Activated CD4-positive, alpha-beta memory T cell treated with anti-CD3 and anti-CD28 coated beads, Interleukin-2, amount 10 ng/mL, durations not matched to agents 7 days and 5 days (primary cell): ENCODE measurements around the gene PKN1. TPM values are rescaled to one million over a fixed set of nuclear protein-coding genes. Genes with fewer than 3 reads are reported as not detected.
"Not testable (repeated sequence)": the region's sequence is repeated elsewhere in the genome, so short reads cannot be mapped to it uniquely, and the experiment has no call there.

ENCODE experiments used
- CTCF ChIA-PET: fragments of 350-600 bp; sonication (Branson Sonifier 250); formaldehyde crosslinking; loops from one replicate; lab custom pipeline; 2021; ENCODE audit warnings: antibody characterized with exemption, inconsistent platforms; lab: Charles Lee
- POLR2A ChIA-PET: fragments of 350-600 bp; sonication (Branson Sonifier 250); formaldehyde crosslinking; loops from one replicate; lab custom pipeline; 2021; ENCODE audit warnings: antibody characterized with exemption; lab: Charles Lee
- DNase-seq: peaks from one replicate; pipeline ENCODE4 v3.0.0-alpha.2; 2020
- H3K27ac Mint-ChIP-seq: one replicate; pipeline ENCODE4 v1.8.0; 2021; ENCODE audit warnings: mild to moderate bottlenecking, mixed read lengths
- H3K27me3 Mint-ChIP-seq: one replicate; pipeline ENCODE4 v1.8.0; 2021; ENCODE audit warnings: mixed read lengths
- H3K36me3 Mint-ChIP-seq: one replicate; pipeline ENCODE4 v1.8.0; 2021; ENCODE audit warnings: low read depth, mixed read lengths
- H3K4me1 Mint-ChIP-seq: one replicate; pipeline ENCODE4 v1.8.0; 2021; ENCODE audit warnings: mixed read lengths
- H3K4me3 Mint-ChIP-seq: one replicate; pipeline ENCODE4 v1.8.0; 2021; ENCODE audit warnings: mild to moderate bottlenecking, mixed read lengths
- H3K9me3 Mint-ChIP-seq: one replicate; pipeline ENCODE4 v1.8.0; 2021; ENCODE audit warnings: mixed read lengths
- total RNA-seq, 2 experiments: library from RNA; stranded (reverse); gene quantifications; one replicate each; pipeline ENCODE4 v1.2.3, GENCODE V29; 2021

Gene PKN1
- total RNA-seq, 2 experiments from 2014 or later: 219 to 232 TPM

DNA sequence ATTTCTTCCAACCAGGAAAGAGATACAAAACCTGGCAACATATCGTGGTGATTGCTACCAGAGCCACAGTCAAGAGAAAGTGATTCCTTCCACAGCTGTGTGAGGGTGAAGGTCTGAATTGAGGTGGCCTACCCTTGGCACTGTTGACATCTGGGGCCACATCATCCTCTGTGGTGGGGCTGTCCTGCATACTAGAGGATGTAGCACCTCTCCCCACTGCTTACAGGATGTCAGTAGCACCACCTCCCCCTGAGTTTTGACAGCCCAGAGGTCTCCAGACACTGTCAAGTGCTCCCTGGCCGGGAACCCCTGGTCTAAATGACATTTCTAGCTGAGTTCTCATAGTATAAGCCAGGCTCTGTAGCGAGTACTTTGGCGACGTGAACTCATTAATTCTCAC is 26.6 kb downstream of the PKN1 start:
- peak overlapping the region; percentile 57 for H3K27ac Mint-ChIP-seq
- no peaks in the 10 kb centered on the region for H3K9me3 Mint-ChIP-seq
- H3K27me3 Mint-ChIP-seq: no peaks in the 10 kb centered on the region
- H3K36me3 Mint-ChIP-seq: peaks cover 77% of the 10 kb centered on the region
- POLR2A ChIA-PET: no interaction called here
- no peak overlapping the region for H3K4me3 Mint-ChIP-seq
- DNase-seq: peak; percentile 47
- H3K4me1 Mint-ChIP-seq: peaks cover 15% of the 10 kb centered on the region
- CTCF ChIA-PET: interaction anchor here (0.9 kb wide), 1 partner anchor 14 kb away, joined by 3 read pairs; no protein-coding TSS in a partner anchor

DNA sequence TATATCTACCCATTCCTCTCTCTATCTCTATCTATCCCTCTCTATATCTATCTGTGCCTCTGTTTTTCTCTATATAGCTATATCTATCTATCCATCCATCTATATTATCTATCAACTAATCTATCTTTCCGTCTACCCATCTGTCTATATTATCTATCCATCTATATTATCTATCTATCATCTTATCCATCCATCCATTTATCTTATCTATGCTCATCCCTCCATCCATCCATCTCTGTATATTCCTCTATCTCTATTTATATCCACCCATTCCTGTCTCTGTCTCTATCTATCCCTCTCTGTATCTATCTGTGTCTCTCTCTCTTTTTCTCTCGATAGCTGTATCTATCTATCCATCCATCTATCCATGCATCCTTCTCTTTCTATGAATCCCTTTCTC is 27.8 kb downstream of the PKN1 start:
- H3K4me3 Mint-ChIP-seq: no peak overlapping the region
- H3K4me1 Mint-ChIP-seq: peaks cover 15% of the 10 kb centered on the region
- no peaks in the 10 kb centered on the region for H3K27me3 Mint-ChIP-seq
- ChIA-PET POLR2A (no interaction called here), CTCF (interaction anchor here (0.7 to 1.6 kb wide), 2 partner anchors 18 to 580 kb away, joined by 3 to 9 read pairs; no protein-coding TSS in a partner anchor)
- DNase-seq: no peak
- no peaks in the 10 kb centered on the region for H3K9me3 Mint-ChIP-seq
- H3K36me3 Mint-ChIP-seq: peaks cover 74% of the 10 kb centered on the region
- H3K27ac Mint-ChIP-seq: no peak overlapping the region

DNA sequence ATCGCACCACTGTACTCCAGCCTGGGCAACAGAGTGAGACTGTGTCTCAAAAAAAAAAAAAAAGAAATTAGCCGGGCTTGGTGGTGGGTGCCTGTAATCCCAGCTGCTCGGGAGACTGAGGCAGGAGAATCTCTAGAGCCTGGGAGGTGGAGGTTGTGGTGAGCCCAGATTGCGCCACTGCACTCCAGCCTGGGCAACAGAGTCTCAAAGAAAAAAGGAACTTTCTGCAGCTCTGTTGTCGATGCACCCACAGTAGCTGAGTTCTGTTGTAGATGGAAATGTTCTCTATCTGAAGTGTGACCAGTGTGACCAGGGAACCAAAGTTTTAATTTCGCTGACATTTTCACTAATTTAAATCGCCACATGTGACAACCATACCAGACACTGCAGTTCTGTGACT is 29.3 kb downstream of the PKN1 start:
- POLR2A ChIA-PET: interaction anchor here (0.6 kb wide), 1 partner anchor 478 kb away, joined by 3 read pairs; no protein-coding TSS in a partner anchor
- CTCF ChIA-PET, H3K27me3 Mint-ChIP-seq, H3K9me3 Mint-ChIP-seq, H3K4me3 Mint-ChIP-seq, H3K27ac Mint-ChIP-seq, DNase-seq: not testable (repeated sequence)
- peaks cover 72% of the 10 kb centered on the region for H3K36me3 Mint-ChIP-seq
- H3K4me1 Mint-ChIP-seq: peaks cover 15% of the 10 kb centered on the region

DNA sequence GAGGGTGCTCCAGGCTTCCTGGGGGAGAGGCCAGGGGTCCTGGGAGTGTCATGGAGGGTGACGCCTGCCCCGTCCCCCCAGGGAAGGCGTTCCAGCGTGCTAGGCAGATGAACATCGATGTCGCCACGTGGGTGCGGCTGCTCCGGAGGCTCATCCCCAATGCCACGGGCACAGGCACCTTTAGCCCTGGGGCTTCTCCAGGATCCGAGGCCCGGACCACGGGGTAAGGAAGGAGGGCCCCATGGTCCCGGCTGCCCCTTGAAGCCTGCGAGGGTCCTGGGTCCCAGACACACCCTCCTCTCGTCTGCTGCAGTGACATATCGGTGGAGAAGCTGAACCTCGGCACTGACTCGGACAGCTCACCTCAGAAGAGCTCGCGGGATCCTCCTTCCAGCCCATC is 30.6 kb downstream of the PKN1 start:
- Mint-ChIP-seq H3K27ac (no peak overlapping the region), H3K4me1 (peaks cover 10% of the 10 kb centered on the region), H3K27me3 (no peaks in the 10 kb centered on the region), H3K9me3 (no peaks in the 10 kb centered on the region), H3K36me3 (peaks cover 64% of the 10 kb centered on the region), H3K4me3 (no peak overlapping the region)
- DNase-seq: no peak
- CTCF ChIA-PET: no interaction called here
- POLR2A ChIA-PET: no interaction called here

DNA sequence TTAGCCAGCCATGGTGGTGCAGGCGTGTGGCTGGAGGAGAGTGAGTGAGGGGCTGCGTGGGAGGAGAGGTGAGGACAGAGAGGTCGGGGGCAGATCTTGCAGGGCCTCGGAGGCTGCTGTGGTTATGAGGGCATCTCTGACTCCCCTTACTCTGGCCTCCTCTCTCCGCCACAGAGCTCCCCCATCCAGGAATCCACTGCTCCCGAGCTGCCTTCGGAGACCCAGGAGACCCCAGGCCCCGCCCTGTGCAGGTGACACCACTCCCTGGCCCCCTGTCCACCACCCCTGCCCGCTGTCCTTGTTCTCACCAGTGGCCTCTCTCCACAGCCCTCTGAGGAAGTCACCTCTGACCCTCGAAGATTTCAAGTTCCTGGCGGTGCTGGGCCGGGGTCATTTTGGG is 34.3 kb downstream of the PKN1 start:
- H3K36me3 Mint-ChIP-seq: peaks cover 46% of the 10 kb centered on the region
- no peaks in the 10 kb centered on the region for H3K4me1 Mint-ChIP-seq
- ChIA-PET CTCF (interaction anchor here (1.0 to 2.8 kb wide), 4 partner anchors 13 to 330 kb away, joined by 3 to 11 read pairs (median 4); partner anchors contain the start of gene ASF1B), POLR2A (interaction anchor here (1.0 to 2.0 kb wide), 4 partner anchors 11 to 35 kb away, joined by 3 to 7 read pairs (median 4); no protein-coding TSS in a partner anchor)
- H3K9me3 Mint-ChIP-seq: no peaks in the 10 kb centered on the region
- H3K4me3 Mint-ChIP-seq: no peak overlapping the region
- no peaks in the 10 kb centered on the region for H3K27me3 Mint-ChIP-seq
- no peak for DNase-seq
- H3K27ac Mint-ChIP-seq: no peak overlapping the region

DNA sequence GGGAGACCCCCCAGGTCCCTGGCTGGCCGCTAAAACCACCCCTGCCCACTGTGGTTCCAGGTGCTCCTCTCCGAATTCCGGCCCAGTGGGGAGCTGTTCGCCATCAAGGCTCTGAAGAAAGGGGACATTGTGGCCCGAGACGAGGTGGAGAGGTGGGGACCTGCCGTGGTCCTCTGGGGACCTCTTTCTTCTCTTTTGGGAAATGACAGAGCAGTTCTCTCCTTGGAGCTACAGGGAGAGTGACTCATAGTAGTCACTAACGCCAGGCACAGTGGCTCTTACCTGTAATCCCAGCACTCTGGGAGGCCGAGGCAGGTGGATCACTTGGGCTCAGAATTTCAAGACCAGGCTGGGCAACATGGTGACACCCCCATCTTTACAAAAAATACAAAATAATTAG is 34.7 kb downstream of the PKN1 start:
- no peak overlapping the region for H3K4me3 Mint-ChIP-seq
- DNase-seq: no peak
- H3K27ac Mint-ChIP-seq: no peak overlapping the region
- ChIA-PET CTCF (interaction anchor here (1.0 to 2.8 kb wide), 4 partner anchors 12 to 331 kb away, joined by 3 to 11 read pairs (median 4); partner anchors contain the start of gene ASF1B), POLR2A (interaction anchor here (1.3 to 2.0 kb wide), 3 partner anchors 34 to 53 kb away, joined by 3 to 7 read pairs (median 5); no protein-coding TSS in a partner anchor)
- peaks cover under 1% of the 10 kb centered on the region for H3K4me1 Mint-ChIP-seq
- H3K36me3 Mint-ChIP-seq: peaks cover 42% of the 10 kb centered on the region
- H3K27me3 Mint-ChIP-seq: peaks cover 3% of the 10 kb centered on the region
- no peaks in the 10 kb centered on the region for H3K9me3 Mint-ChIP-seq

DNA sequence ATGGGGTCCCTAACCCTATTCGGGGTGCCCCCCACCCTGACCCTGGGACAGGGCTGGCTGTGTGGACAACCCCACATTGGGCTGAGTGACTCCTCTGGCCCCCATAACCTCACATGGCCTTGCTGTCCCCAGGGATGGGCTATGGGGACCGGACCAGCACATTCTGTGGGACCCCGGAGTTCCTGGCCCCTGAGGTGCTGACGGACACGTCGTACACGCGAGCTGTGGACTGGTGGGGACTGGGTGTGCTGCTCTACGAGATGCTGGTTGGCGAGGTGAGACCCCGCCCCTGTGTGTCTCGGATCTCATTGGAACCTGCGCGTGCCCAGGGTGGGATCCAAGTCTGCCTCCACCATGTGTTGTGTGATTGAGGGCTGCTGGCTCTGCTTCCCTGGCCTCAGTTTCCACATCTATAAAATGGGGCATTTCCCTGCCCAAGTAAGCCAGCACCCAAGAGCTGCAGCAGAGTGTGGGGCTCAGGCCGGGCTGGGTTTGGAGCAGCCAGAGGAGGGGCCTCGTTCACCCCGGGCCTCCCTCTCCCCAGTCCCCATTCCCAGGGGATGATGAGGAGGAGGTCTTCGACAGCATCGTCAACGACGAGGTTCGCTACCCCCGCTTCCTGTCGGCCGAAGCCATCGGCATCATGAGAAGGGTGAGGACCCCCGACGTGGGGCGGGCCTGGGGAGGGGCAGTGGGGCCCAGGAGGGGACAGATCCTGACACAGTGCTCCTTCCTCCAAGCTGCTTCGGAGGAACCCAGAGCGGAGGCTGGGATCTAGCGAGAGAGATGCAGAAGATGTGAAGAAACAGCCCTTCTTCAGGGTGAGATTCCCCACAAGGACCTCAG is 37.1 kb downstream of the PKN1 start:
- peaks cover 23% of the 10 kb centered on the region for H3K36me3 Mint-ChIP-seq
- H3K27me3 Mint-ChIP-seq: peaks cover 15% of the 10 kb centered on the region
- no peaks in the 10 kb centered on the region for H3K9me3 Mint-ChIP-seq
- no peak for DNase-seq
- H3K4me3 Mint-ChIP-seq: no peak overlapping the region
- POLR2A ChIA-PET: no interaction called here
- no peak overlapping the region for H3K27ac Mint-ChIP-seq
- H3K4me1 Mint-ChIP-seq: peaks cover 15% of the 10 kb centered on the region
- CTCF ChIA-PET: interaction anchor here (1.1 kb wide), 1 partner anchor 17 kb away, joined by 3 read pairs; no protein-coding TSS in a partner anchor

DNA sequence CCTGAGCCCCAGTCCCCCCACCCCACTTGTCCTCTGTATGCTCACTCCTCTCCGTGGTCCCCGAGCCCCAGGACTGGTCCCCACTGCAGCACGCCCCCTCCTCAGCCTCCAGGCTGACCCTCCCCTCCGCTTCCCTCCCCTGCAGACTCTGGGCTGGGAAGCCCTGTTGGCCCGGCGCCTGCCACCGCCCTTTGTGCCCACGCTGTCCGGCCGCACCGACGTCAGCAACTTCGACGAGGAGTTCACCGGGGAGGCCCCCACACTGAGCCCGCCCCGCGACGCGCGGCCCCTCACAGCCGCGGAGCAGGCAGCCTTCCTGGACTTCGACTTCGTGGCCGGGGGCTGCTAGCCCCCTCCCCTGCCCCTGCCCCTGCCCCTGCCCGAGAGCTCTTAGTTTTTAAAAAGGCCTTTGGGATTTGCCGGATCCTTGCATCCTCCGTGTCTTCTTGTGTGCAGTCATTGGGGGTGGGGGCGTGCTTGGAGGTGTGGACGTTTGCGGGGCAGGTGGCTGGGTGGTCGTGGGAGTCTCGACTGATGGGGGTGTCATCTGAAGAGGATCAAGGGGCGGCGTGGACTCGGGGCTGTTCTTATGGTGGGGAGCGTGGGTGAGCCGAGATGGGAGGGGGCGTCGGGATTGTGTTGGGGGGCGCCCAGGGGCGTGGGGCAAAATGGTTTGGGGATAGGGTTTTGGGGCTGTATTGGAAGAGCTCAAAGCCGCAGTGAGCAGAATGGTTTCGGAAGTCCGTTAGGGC is 38.5 kb downstream of the PKN1 start:
- ChIA-PET POLR2A (interaction anchor here (1.0 kb wide), 1 partner anchor 340 kb away, joined by 3 read pairs; no protein-coding TSS in a partner anchor), CTCF (interaction anchor here (0.6 to 1.8 kb wide), 8 partner anchors 13 to 335 kb away, joined by 3 to 8 read pairs (median 4); partner anchors contain the start of gene ASF1B)
- Mint-ChIP-seq H3K27ac (no peak overlapping the region), H3K4me3 (no peak overlapping the region), H3K27me3 (peaks cover 15% of the 10 kb centered on the region), H3K36me3 (peaks cover 19% of the 10 kb centered on the region), H3K4me1 (peaks cover 28% of the 10 kb centered on the region), H3K9me3 (no peaks in the 10 kb centered on the region)
- DNase-seq: no peak

DNA sequence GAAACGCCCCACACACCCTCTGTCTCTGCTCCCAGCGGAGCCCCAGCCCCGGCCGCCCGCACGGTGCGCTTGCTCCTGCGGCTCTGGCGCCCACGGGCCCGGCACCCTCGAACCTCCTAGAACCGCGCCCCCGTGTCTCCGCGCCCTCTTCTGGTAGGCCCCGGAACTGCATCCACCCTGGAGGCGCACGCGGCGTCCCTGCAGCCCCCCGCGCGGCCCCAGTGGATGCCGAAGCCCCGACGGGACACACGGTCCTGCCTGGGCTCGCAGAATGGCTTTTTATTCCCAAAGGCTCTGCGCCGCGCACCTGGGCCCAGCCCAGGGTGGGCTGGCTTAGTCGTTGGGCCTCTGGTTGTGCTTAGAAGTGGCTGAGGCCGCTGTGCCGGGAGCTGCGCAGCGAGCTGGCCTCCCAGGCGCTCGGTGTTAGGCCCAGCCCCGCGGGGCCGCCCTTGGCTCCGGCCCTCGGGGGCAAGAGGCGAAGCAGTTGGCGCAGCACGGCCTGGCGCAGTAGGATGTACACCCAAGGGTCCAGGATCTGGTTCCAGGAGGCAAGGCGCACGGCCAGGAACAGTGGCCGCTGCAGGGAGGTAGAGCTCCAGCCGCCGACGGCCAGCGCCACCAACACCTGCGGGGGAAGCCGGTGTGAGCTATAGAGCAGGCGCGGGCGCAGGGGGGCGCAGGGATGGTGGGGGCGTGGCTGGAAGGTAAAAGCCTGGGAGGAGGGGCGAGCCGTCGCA is 39.3 kb downstream of the PKN1 start:
- Mint-ChIP-seq H3K27ac (no peak overlapping the region), H3K27me3 (peaks cover 15% of the 10 kb centered on the region), H3K9me3 (no peaks in the 10 kb centered on the region), H3K36me3 (peaks cover 19% of the 10 kb centered on the region), H3K4me1 (peaks cover 31% of the 10 kb centered on the region), H3K4me3 (no peak overlapping the region)
- peak; percentile 81 for DNase-seq
- CTCF ChIA-PET: interaction anchor here (0.8 to 1.8 kb wide), 11 partner anchors 8 to 336 kb away, joined by 3 to 8 read pairs (median 3); partner anchors contain the start of genes ASF1B and GIPC1
- POLR2A ChIA-PET: interaction anchor here (1.0 kb wide), 1 partner anchor 341 kb away, joined by 3 read pairs; no protein-coding TSS in a partner anchor

DNA sequence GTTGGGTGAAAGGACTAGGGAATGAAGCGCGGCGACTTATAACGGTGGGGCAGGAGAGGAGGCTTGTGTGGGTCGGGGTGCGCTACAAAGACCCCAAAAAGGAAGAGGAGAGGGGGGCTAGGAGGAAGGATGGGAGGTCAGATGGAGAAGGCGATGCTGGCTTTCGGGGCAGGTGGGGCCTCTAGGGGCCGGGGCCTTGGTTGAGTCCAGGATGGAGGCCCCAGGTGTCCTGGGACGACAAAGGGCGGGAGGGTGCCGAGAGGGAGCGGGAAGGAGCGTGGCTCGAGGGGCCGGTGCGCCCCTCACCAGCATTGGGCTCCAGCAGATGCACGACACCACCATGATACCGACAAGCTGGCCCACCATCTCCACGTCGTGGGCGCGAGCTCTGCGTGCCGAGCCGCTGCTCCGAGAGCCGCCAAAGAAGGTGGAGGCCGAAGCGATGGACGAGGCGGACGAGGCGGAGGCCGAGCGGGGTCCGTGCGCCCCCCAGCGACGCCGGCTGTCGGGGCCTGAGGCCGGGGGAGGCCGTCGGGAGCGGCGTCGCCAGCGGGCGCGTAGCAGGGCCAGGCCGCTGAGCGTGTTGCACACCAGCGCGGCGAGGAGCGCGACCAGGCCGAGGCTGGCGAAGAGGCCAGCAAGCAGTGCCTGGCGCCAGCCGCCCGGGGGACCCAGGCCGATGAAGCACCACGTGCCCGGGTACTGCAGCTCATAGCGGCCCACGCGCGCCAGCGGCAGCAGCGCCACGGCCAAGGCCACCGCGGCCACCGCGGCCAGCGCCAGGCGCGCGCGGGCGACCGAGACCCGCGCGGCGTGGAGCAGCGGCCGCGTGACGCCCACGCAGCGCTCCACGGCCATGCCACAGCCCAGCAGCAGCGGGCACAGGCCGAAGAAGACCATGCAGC is 40.2 kb downstream of the PKN1 start:
- Mint-ChIP-seq H3K4me3 (peak overlapping the region; percentile 24), H3K27ac (no peak overlapping the region), H3K36me3 (peaks cover 16% of the 10 kb centered on the region), H3K27me3 (peaks cover 15% of the 10 kb centered on the region), H3K9me3 (no peaks in the 10 kb centered on the region), H3K4me1 (peaks cover 31% of the 10 kb centered on the region)
- DNase-seq: no peak
- ChIA-PET CTCF (interaction anchor here (0.8 to 1.8 kb wide), 10 partner anchors 7 to 337 kb away, joined by 3 to 8 read pairs (median 4); partner anchors contain the start of genes ASF1B and GIPC1), POLR2A (interaction anchor here (0.6 to 1.0 kb wide), 2 partner anchors 39 to 342 kb away, joined by 3 read pairs; no protein-coding TSS in a partner anchor)

DNA sequence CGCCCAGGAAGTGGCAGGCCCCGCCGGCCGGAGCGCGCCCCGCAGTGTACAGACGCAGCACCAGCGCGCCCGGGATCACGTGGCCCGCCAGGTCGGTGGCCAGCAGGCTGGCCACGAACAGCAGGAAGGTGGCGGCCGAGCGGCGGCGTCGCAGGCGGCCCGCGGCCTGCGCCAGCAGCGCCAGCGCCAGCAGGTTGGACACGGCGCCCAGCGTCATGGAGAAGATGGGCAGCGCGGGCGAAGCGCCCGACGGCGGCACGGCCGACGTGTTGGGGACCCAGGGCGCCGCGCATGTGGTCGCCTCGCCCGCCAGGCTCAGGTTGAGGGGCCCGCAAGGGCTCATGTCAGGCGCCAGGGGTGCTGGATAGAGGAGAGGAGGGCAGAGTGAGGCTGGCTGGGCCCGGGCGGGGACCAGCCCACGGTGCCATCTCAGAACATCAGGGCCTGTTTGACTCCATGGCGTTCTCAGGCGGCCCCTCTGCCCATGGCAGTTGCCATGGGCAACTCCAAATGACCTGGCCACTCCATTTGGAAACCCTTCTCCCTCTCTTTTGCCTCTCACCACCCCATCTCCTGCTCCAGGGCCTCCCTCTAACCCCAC is 41.0 kb downstream of the PKN1 start:
- DNase-seq: no peak
- CTCF ChIA-PET: interaction anchor here (2.0 kb wide), 1 partner anchor 9 kb away, joined by 5 read pairs; no protein-coding TSS in a partner anchor

More for the DNA sequence above, 41.0 kb downstream of the PKN1 start:
- H3K4me1 Mint-ChIP-seq: peaks cover 31% of the 10 kb centered on the region
- H3K4me3 Mint-ChIP-seq: peak overlapping the region; percentile 6
- POLR2A ChIA-PET: no interaction called here
- peaks cover 16% of the 10 kb centered on the region for H3K36me3 Mint-ChIP-seq
- H3K27me3 Mint-ChIP-seq: peaks cover 15% of the 10 kb centered on the region
- no peak overlapping the region for H3K27ac Mint-ChIP-seq
- no peaks in the 10 kb centered on the region for H3K9me3 Mint-ChIP-seq
